GM18858 (cell line): ENCODE data around the gene ASTN2.

Experiments used
- ATAC-seq: cut with Tn5 transposase; IDR thresholded peaks from one replicate; pipeline ENCODE4 v1.9.1; 2021; ENCODE audit not compliant: unreplicated experiment

Gene ASTN2

DNA sequence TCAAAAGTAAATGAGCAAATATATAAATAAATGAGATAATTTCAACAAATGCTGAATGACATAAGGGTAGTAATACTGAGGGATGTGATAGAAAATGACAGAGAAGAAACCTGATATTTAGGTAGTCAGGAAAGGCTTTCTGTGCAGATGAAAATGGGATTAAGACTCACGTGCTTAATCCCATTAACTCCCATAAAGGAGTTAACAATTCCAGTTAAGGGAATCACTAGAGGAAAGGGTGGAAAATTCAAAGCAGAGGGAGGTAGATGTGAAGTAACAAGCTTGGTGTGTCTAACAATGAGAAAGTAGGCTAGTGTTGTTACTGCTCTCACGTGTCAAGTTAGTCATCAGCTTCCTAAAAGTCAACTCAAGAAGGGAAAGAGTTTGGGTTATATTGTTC, 818.2 kb downstream of the ASTN2 start:
- ATAC-seq = no peak

DNA sequence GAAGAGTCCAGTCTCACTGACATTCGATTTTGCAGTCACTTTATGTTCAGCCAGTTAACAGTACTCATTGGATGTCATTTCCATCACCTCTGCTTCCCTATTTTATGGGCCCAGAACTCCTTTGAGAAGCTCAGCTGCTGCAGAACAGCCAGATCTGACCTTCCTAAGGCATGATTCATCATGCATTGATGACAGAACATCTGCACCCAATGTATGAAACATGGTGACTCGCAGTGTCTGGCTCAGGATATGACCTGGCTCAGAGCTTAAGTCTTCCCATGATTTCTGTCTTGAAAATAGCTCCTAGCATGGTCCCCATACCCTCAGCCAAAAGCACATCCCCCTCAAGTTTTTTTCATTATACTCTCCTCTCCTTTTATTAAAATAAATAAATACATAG, 820.3 kb downstream of the ASTN2 start:
- ATAC-seq = no peak

DNA sequence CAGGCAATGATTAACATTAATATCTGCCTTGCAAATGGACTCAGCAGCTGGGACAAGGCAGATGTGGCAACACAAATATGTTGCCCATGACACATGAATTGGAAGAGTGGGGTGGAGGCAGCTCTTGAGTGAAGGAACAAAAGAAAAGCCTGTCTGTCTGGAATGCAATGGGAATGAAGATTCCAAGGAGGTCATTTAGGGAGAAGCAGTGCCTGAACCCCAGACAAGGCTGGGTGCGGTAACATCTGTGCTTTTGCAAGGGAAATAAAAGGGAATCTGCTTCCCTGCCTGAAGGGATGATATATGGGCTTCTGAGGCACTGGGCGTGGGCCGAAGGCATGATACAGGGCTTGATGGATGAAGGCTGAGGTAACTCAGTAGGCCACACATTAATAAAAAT, 821.9 kb downstream of the ASTN2 start:
- ATAC-seq = no peak

DNA sequence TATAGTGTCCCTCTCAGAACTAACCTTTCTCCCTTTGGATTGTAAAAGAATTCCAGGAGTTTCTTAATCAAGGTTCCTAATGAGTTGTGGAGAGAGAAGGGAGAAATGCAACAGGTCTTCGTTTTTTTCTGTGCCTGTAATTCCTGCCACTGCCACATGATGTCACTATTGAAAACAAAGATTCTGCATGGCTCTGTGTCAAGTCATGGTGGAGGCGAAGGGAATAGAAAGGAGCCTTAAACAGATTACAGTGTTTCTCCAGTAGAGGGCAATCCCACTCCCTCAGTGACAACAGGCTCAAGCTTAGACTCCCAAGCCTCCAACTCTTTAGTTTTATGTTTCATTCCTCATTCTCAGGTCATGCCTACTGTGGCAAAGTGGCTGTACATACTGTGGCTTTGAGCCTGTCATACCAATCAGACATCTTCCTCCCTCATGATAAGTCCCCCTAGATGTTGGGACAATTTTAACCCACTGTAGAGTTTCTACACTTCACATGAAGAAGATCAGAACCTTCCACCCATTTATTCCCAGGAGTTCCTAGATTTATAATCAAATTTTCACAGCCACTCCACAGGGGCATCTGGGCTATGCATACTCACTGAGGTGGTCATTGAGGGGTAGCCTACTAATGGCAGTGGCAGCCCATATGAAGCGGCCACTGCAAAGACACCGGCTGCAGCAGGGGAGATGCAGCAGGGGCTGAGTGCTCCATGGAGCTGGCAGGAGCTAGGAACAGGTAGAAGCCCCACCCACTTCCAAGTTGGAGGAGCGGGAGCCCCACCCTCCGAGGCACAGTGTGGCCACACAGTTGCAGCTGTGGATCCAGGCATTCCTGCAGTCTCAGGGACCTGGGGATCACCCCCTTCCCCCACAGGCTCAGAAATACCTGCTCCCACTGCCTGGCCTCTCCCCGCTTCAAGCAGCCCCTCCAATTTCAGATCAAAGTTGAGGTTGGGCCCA, 825.2 kb downstream of the ASTN2 start:
- ATAC-seq = no peak

DNA sequence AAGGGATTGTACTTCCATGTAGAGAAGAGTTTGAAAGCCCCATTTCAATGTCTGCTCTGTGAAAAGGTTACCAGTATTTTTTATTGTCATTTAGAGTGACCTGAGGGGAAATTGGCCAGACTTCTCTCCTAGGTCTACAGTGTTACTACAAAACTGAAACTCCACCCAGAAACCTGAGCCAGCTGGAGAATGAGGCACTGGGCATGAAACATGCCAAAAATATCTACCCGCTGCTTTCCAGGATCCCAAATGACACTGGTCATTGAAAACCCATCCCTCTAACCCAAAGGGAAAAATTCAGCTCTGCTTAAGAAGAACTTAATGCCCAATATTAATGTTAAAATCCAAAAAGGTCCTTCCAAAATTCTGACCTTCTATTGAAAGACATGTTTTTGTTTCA, 826.9 kb downstream of the ASTN2 start:
- no peak for ATAC-seq

DNA sequence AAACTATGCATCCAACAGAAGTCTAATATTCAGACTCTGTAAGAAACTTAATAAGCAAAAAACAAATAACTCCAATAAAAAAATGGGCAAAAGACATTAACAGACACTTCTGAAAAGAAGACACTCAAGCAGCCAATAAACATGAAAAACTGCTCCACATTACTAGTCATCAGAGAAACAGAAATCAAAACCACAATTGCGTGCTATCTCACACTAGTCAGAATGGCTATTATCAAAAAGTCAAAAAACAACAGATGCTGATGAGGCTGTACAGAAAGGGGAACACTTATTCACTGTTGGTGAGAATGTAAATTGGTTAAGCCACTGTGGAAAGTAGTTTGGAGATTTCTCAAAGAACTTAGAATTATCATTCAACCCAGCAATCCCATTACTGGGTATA, 829.0 kb downstream of the ASTN2 start:
- ATAC-seq = no peak

DNA sequence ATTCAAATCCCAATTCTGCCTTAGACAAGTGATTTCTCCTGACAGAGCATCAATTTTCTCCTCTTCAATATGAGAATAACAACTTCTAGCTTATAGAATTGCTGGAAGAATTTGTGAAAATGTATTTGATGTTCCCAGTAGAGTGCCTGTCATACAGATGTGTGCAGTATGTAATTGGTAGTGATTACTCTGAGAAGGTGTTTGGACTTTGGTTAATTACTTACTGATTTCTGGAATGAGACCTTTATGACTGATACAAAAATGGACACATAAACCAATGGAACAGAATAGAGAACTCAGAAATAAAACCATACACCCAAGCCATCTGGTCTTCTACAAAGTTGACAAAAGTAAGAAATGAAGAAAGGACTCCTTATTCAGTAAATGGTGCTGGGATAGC, 829.7 kb downstream of the ASTN2 start:
- no peak for ATAC-seq

DNA sequence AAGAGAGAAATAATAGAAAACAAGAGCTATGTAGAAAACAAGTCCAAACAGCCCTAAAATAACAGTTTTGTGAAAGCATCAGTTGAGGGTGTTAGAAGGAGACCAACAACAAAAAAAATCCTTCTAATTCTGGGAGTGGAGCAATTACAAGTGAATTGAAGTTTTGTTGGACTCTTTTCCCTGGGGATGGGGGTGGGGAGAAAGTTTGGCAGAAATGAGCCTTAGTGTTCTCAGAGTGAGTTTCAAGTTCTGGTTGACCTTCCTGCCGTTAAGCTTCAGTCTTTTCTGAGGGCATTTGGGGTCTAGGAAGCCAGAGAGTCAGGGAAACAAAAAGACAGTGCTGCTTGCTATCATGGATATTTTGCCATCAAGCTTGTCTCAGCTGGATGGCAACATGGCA, 834.0 kb downstream of the ASTN2 start:
- ATAC-seq = no peak

DNA sequence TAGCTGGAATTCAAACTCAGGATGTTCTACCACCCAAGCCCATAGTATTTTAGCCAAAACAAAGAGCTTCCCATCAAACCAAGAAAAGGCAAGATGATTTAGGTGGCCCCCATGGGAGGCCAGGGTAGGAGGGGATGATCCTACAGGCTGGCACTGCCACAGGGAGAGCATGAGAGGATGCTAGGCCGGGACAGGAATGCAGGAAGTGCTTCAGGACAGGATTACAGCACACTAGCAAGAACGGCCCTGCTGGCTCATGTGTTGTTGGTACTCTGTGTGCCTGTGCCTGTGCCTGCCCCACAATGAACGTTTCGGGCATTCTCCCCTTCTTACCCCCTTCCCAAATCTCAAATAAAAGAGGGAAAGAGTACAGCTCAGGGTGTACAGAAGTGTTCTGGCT, 838.5 kb downstream of the ASTN2 start:
- no peak for ATAC-seq

DNA sequence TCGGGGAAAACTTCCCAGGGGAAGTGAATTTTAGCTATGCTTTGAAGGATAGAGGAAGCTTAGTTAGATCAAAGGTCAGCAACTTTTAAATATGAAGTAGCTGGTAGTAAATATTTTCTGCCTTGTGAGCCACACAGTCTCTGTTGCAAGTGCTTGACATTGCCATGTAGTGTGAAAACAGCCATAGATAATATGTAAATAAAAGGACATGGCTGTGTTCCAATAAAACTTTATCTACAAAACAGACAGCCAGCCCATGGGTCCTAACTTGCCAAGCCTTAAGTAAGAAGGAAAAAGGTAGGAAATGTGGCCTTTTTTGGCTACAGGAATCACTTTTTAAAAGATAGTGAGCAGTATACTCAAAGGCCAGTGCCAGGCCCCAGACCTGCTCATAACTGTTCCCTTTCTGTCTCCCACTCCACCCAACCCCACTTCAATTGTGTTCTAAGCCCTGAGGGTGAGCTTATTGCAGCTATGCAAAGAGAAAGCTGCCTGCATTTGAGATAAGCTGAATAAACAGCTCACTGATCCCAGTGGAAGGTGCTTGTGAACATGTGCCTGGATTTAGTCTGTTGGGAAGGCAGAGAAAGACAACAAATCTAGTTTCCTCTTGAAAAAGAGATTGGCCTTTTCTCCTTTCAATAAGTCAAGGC, 840.7 kb downstream of the ASTN2 start:
- no peak for ATAC-seq

DNA sequence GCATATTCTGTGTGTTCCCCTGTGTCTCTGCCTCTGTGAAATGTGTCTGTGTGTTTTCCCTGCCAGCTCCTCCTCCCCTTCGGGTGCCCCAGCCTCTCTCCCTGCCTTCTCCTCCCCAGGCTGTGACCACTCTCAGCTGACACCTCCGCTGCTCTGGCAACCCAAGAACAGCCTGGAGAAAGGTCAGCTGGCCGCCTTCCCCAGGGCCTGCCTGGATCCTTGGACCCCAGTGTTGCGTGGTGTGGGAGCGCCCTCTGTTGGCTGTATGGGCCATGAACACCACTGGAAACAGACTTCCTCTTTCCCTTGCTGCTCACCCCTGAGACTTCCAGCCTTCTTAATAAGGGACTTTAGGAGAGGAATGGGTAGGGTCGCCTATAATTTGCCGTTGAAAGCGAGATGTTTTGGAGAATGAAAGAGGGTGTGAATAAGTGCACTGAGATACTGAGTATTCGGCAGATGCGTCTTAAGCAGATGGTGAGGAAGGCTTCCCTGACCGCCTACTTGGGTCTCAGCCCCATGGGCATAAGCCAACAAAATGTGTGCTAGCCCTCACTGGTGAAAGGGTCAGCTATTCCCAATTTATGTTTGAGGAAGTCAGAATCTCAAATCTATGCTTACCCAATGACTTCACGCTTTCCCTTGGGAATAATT, 842.6 kb downstream of the ASTN2 start:
- ATAC-seq = peak; percentile 74

DNA sequence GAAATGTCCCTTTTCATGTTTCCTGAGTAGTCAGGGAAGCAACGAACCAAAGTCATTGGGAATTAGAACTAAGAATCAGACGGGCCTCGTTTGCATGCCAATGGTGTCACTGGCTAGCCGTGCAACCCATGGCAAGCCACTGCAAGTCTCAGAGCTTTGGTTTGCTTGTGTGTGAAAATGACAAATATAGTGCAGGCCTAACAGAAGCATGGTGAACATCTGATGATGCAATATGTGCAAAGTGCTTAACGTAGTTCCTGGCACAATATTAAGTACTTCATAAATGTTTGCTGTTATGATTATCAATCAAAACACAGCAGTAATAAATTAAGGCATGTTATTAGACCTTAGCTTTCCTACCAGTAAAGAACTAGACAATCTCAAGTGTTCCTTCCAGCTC, 845.7 kb downstream of the ASTN2 start:
- no peak for ATAC-seq

DNA sequence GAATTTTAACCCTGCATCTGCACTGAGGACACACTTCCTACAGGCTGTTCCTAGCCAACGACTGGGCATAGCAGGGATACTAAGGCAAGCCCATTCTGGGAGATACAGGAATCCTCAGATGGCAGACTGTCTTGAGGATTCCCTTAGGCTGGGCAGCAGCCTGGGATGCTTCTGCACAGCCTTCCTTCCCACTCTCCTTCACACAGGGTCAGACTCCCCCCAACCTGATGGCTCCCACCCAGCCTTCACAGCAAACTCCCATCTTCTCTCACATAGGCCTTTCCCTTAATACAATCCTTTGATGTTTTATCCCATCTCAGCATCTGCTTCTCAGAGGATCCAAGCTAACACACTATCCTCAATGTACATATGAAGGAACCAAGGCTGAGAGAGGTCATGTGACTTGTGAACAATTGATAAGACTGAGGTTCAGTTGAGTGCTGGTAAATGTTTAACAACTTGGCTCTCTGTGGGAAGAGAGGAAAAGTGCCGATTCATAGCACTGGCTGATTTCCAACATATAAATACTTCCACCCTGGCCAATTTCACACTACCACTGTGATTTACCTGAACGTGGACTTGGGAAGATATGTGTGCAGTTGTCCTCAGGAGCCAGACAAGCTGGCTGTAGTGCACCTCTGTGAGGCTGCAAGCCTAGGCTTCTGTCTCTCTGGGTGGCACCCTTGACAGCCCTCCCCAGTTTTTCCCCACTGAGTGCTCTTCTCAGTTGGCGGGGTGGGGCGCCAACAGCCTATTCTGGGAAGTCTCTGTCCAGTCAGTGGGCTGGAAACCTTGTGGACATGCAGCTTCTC, 848.0 kb downstream of the ASTN2 start:
- ATAC-seq = no peak

DNA sequence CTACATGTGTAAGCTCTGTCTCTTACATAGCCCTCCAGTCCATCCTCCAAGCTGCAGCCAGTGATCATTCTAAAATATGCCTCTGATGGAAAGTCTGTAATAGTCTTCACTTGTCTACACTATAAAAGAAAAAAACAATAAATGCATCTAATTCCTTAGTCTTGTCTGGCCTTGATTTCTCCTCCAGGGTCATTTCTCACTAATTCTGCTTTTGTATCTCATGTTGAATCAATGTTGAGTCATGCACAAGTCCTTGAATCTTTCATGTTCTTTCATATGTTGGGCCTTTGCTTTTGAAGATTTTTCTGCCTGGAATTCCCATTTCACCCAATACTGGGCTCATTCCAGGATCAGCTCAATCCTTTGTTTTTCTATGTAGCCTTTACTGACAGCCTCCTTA, 848.9 kb downstream of the ASTN2 start:
- no peak for ATAC-seq

DNA sequence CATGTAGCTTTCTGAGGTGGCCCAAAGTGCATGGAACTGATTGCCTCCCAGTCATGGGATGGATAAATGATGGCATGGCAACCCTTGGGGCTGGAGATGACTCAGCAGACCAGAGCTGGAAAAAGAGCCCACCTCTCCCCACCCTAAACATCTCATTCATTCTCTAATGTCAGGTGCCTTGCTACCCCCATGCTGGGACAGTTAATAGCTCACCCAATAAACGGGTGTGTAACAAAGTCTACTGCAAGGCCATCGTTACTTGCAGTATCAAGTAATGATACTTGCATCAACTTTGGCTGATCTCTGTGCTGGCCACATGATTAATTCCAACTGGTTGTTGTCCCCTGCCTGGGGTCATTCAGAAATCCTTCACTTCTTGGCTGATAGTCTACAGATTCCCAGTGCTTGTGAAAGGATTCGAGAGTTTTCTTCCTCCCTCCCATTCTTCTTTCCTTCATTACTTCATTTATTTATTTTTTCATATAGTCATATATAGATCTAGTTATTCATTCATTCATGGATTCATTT, 850.5 kb downstream of the ASTN2 start:
- ATAC-seq = no peak

DNA sequence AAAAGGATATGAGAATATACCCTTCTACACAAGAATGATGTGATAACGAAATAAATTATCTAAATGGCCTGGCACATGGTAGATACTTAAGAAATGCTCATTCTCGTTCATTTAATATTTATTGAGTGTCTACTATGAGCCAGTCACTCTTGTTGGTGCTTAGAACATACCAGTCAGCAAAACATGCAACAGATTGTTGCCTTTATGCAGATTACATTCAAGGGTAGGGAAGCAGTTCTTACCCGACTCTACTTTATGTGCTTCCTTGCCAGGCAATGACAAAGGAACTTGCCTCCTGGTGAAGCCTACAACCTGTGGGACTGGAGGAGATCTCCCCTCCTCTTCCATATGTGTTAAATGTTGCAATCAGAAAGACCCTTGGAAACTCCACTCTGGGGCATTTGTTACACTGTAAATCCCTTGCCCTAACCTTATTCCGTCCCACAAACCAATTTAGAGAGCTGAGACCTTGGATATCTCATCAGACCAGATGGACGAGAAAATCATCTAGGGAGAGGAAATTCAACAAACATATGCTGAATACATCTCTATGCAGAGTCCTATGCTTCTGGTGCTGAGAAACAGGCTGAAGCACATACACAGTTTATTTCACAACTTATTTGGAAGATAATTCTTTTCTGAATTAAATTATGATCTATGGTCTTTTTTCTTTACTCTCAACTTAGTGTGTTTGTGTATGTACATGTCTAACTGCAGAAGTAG, 855.9 kb downstream of the ASTN2 start:
- no peak for ATAC-seq

DNA sequence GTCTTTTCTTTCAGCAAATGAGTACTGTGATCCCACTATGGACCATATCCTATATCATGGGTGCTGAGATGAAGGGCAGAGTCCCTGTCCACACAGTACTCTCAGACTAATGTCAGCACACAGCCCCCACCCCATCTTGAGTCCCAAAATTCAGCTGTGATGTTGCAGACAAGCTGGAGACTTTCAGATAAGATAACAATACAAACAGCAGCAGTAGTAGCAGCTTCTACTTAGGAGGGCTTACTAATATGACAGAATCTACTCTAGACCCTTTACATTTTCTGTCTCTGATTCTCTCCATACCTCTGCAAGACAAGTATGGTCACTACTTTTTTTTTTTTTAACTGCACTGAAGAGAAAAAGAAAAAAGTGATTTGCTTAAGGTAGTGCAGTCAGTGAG, 856.8 kb downstream of the ASTN2 start:
- ATAC-seq = no peak

DNA sequence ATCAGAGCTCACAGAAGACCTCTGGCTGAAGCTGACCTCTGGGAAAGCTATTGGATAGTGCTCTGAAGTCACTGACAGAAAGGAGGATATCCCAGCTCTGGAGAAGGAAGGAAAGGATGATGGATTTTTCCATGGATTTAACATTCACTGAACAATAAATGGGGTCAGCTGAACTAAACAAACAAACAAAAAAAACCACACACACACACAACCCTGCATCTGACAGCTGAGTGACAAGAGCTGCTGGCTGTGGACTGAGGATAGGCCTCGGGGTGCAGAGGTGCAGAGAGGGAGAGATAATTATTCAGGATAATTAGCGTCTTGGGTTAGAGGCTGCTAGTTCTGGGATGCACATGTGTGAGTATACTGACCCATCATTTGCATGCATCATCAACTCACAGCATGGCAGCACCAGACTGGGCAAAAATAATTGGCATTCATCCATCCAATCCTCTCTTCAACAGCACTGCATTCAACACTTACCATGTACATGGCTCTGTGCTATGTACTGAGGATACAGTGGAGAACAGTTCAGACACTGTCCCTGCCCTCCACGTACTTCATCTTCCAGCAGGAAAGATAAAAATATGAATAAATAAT, 859.2 kb downstream of the ASTN2 start:
- ATAC-seq = no peak

DNA sequence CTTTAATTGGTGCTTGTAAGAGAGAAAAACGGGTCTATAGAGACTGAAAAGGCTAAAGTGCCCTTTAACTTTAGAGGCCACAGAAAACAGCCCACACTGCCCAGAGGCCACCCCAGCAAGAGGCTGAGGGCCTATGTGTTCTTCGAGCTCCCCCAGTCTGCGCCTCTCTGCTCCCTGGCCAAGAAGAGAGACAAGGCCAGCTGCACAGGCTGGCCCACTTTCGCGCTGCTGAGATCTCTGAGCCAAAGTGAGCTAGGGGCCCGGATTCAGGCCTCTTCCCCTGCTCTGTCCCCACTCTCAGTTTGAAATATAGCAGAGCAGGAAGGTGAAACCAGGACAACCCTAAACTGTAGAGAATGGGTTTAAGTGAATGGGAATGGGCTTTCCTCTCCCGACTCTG, 859.7 kb downstream of the ASTN2 start:
- ATAC-seq = no peak
